ENCODE measurements around the gene SLC25A19.
"Not testable (repeated sequence)": the region's sequence is repeated elsewhere in the genome, so short reads cannot be mapped to it uniquely, and the experiment has no call there.

Gene SLC25A19

DNA sequence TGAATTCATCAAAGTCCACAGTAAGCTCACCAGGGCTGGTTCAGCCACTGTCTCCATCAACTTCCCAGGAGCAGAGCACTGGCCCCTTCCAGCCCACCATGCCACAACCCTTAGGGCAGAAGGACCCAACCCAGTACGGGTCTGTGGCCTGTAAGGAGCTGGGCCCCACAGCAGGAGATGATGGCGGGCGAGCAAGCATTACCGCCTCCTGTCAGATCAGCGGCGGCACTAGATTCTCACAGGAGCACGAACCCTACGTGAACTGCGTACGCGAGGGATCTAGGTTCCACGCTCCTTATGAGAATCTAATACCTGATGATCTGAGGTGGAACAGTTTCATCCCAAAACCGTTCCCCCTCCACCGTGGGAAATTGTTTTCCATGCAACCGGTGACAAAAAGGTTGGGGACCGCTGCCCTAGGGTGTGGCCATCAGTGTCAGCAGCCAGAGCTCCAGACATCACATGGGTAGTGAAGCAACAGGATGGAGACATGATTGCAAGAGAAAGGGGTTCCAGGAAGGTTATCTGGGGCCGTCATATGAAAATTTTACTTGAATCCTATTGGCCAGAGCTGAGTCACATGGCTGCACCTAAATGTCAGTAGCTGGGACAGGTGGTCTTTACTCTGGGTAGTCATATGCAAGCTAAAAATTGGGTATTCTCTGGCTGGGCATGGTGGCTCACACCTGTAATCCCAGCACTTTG, 12.4 kb upstream of the SLC25A19 start:
- DNase-seq (ENCODE audit: low spot score), result no peak

DNA sequence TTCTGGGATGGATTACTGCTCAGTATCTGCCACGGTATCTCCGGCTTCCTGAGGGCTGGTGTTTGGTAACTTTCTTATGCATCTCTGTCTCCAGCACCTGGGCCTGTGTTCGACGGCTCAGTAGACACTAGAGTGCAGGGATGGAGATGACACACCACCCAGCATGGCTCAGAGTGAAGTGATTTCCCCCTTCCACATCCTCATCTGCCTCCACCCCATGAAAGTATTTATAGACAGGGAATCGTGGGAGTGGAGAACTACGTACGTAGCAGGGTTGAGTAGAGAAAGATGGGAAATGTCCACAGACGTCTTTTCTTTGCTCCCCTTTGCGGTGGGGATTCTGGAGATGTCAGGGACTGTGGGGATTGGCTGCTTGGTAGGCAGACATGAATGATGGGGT, 11.8 kb upstream of the SLC25A19 start:
- DNase-seq (ENCODE audit: low spot score), result no peak

DNA sequence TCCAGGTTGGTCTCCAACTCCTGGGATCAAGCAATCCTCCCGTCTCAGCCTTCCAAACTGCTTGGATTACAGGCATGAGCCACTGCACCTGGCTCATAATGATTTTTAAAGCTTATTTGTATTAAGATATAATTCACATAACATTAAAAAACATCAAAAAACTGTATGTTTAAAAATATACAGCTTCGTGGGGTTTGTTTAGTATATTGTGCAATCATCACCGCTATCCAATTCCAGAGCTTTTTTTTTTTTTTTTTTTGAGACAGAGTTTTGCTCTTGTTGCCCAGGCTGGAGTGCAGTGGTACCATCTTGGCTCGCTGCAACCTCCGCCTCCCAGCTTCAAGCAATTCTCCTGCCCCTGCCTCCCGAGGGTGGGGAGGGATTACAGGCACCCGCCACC, 11.0 kb upstream of the SLC25A19 start:
- DNase-seq (ENCODE audit: low spot score), result no peak

DNA sequence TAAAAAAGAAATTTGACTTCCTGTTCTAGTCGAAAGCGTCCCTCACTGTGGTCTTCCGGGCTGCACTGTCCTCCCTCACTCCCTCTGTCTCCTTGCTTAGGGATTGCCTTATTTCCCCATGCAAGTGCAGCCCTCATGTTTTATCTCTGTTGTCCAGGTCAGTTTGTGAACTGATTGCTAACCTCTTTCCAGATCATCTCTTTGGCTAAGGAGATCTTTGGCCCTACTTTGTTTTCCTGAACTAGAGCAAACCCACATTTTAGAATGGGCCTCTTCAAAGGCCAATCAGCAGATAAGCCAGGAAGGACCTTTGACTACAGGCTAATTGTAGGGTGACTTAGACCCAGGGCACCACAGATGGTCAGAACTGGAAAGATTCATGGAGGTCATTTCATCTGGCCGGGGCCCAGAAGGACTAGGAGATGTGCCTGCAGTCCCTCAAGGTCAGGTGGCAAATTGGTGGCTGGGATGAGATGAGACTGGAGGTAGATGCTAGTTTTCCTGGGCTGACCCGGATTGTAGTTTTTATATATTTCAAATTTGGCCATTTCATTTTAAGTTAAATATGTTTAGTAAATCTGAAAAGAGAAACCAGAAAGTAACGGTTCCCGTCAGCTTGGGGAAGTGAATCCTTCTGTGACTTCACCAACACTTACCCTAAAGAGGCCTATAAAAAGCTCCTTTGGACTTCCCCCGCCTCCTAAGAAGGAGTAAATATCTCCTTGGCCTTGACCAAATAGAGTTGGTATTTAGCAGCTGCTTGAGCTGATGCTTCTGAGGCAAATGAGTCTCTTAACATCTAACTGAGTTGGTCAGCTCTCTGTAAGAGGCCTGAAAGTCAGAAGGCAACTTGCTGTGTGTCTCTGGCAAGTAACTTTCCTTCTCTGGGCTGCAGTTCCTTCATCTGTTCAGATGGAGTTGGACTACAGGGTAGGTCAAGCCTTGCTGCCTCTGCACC, 6.2 kb upstream of the SLC25A19 start:
- no peak for DNase-seq (ENCODE audit: low spot score)

DNA sequence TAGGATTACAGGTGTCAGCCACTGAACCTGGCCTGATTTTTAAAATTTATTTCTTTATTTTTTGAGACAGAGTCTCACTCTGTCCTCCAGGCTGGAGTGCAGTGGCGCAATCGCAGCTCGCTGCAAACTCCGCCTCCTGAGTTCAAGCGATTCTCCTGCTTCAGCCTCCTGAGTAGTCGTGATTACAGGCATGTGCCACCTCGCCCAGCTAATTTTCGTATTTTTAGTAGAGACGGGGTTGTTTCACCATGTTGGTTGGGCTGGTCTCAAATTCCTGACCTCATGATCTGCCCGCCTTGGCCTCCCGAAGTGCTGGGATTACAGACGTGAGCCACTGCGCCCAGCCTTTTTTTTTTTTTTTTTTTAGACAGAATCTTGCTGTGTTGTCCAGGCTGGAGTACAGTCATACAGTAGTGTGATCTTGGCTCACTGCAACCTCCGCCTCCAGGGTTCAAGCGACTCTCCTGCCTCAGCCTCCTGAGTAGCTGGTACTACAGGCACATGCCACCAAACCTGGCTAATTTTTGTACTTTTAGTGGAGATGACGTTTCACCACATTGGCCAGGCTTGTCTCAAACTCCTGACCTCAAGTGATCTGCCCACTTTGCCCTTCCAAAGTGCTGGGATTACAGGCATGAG, 3.7 kb upstream of the SLC25A19 start:
- DNase-seq (ENCODE audit: low spot score), result not testable (repeated sequence)

DNA sequence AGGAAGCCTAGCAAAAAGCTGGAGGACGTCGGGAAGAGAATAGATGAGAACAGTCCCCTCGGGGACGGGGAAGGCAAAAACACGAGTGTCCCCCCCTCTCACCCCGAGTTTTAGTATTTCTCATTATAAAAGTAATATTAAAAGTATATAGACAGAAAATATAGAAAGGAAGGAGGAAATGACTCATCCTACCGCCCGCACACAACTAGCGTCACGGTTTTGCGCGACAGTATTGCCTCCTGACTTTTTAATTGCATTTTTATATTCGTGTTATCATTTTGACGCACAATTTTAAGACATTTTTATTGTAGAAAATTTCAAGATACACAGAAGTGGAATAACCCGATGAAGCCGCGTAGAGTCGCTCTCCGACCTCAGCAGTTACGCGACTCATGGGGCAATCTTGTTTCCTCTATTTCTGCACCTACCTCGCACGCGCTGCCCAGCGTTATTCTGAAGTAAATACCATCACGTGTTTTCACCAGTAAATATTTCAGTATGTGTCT, 652 bp upstream of the SLC25A19 start:
- no peak for DNase-seq (ENCODE audit: low spot score)

DNA sequence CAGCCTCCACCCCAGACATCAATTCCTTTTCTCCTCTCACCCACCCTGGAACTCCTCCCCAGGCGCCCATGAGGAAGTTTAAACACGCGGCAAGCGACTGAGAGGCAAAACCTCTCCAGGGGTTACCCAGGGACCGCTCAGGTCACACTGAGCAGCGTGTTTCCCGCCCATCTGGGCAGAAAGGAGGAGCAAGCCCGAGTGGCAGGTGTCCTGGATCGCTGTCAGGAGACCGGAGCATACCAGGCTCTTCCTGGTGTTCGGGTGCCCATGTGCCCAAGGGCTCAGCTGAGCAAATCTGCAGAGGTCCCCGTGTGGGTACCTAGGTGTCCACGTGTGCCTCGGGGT, 491 bp downstream of the SLC25A19 start:
- DNase-seq (ENCODE audit: low spot score), result peak; percentile 70

DNA sequence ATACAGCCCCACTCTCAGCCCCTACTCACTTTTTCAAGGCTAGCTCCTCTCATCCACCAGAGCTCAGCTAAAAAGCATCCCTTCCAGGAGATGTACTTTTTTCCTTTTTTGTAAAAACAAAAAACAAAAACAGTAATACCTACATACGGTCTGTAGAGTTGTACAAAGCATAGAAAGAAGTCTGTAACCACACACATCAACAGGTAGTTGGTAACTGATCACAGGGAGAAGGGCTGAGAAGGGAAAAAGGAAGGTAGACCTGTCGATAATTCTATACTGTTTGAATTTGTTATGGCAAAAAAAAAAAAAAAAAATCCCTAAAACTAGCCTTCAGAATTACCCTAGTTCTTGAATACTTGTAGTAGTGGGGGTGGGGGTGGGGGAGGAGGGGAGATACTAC, 874 bp downstream of the SLC25A19 start:
- no peak for DNase-seq (ENCODE audit: low spot score)

DNA sequence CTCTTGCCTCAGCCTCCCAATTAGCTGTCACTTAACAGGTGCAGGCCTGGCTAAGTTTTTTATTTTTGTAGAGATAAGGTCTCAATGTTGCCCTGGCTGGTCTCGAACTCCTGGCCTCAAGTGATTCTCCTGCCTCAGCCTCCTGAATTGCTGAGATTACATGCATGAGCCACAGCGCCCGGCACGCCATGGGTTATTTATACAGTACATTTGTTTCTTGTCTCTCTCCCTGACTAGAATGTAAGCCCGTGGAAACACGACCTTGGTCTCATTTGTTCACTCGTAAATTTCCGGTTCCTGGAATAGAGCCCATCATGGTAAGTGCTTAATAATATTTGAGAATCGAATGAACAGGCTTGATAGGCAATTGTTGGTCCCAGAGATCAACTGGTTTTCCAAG, 2.0 kb downstream of the SLC25A19 start:
- DNase-seq (ENCODE audit: low spot score), result no peak

DNA sequence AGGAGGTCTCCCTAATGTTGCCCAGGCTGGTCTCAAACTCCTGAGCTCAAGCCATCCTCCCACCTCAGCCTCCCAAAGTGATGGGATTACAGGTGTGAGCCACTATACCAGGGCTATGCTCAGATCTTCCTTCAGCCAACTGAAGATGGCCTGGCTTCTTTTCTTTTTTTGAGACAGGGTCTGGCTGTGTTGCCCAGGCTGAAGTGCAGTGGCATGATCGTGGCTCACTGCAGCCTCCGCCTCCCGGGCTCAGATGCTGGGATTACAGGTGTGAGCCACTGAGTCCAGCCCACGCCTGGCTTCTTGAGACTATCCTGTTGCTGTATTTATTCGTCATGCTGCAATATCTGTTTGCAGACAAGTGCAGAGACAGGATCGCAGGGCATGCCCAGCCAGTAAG, 4.1 kb downstream of the SLC25A19 start:
- no peak for DNase-seq (ENCODE audit: low spot score)

DNA sequence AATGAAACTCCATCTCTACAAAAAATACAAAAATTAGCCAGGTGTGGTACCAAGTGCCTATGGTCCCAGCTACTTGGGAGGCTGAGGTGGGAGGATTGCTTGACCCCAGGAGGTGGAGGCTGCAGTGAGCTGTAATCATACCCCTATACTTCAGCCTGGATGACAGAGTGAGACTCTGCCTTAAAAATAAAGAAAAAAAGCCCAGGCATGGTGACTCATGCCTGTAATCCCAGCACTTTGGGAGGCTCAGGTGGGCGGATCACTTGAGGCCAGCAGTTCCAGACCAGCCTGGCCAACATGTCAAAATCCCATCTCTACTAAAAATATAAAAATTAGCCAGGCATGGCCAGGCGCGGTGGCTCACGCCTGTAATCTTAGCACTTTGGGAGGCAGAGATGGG, 9.0 kb downstream of the SLC25A19 start:
- not testable (repeated sequence) for DNase-seq (ENCODE audit: low spot score)

DNA sequence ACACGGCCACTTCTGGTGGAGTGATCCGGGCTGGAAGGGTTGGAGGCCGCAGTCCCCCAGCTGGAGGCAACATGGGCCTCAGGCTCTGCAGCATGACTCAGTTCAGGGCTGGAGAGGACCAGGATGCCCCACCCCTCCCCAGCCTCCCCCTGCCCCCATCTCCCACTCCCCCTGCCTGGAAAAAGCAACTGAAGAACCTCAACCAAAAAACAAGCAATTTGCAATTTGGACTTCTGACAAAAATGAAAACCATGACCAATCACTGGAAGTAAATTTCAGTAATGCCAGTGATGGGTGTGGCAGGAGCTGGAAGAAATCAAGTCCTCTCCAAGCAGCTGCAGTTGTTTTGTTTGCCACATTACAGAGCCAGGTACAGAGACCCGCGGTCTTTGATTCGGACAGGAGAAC, 11.6 kb downstream of the SLC25A19 start:
- no peak for DNase-seq (ENCODE audit: low spot score)

DNA sequence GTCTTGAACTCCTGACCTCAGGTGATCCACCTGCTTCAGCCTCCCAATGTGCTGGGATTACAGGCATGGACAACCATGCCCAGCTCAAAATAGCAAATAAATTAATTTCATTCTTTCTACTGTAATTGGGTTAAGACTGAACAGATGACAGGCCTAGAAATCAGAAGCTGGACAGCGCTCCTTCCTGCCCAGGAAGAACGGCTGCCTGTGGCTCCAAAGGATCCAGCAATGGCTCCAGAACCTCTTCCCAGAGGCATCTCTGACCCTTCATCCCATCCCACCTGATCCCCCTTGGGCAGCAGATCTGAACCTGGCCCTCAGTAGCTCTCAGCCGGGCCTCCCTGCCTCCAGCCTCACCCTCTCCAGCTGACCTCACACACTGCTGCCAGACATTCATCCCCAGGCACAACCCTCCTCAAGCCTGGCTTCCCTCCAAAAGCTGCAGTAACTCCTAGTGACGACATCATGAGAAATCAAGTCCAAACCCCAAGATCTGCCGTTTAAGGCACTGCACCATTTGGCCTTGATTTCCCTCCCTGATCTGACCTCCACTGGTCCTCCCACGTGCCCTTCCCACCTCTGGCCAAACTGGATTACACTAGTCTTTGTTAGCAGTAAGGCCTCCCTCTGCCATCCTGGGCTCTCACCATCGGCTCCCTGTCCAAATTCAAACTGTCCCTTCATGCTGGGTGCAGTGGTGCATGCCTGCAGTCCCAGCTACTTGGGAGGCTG, 15.1 kb downstream of the SLC25A19 start:
- no peak for DNase-seq (ENCODE audit: low spot score)

DNA sequence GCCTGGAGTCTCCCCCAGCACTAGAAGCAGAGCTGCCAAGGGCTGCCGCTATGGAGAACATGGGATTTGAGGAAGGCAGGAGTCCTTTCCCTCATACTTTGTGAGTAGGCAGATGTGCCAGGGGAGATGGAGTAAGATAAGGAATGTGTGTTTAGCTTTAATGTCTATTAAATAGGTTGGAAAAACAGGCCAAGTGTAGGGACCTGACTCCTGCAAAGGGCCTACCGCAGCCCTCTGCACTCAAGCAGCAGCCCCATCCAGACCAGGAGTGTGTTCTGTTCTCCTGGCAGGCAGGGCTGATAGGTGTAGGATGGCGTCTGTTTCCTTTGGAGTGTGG, 16.4 kb downstream of the SLC25A19 start:
- no peak for DNase-seq (ENCODE audit: low spot score)

DNA sequence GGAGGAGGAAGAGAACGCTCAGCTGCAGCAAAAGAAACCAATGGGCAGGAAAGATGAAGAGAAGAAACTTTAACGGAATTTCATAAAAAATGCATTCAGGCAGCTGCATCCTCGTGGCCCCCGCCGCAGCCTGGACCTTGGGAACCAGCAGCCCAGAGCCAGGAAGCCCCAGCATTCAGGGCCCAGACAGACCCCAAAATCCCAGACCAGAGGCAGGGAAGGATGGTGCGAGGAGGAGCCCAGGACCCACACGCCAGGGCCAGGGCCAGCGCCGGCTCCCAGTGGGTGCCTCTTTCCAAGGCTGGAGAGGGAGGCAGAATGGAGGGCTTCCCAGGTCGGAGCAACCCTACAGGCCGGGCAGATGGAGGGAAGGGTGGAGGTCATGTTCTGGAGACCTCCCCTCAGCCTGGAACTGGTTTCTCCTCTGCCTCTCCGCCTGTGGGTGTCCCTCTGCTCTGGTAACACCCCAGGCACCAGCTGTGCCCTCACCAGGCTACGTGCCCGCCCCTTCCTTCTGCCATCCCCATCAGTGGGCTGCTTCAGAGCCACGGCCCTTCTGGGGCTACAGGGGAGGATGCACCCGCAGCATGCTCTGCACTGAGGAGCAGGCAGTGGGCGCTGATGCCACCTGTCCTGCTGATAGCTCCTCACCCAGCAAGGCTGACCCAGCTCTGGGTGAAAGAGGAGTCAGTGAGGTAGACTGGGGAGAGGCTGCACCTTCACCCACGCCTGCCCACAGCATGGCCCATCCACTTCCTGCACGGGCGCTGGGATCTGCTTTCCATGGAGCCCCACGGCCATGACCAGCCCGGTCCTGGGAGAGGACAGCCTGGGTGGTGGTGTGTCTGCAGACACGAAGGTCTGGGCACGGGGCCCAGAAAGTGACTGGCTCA, 17.0 kb downstream of the SLC25A19 start:
- DNase-seq (ENCODE audit: low spot score), result no peak

DNA sequence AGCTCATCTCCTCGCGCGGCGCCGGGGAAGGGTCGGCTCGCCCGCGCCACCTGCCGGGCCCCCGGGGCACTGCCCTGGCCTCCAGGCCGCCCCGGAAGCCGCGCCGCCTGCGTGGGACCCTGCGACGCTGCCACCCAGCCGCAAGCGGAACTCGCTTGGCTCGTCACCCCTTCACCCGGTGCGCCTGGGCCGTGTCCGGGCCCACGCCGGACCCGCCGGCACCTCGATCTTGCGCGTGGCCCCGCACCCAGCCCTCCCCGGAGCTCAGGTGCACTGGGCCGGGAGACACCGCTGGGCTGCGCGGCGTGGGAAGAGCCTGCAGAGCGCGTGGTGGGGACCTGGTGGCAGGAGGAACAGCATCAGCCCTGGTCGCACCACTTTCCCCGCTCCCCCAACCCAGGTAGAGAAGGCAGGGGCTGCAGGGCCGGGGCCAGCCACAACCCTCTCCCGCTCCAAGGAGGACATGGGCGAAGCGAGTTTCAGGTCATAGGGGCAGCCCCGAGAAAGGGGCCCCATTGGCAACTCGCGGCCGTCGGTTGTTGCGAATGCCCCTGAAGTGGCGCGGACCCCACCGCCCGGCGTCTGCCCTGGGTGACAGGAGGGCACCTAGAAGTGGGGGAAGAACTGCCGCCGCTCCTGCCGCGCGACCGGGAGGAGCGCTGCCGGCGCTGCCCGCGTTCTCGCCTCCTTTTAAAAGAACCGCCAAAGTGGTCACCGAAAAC, 17.8 kb downstream of the SLC25A19 start:
- peak; percentile 72 for DNase-seq (ENCODE audit: low spot score)

DNA sequence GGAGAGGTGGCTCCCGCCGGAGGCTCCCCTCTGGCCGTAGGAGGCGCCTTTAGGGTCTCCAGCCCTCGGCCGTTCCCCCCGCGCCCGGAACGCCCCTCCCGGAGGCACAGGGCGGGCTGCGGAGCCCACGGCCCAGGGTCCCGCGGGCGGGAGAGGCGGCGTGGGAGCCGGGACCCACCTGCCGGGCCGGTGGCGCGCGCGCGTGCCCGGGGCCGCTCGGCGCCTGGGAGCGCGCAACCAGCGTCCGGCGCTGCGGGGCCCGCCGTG, 18.3 kb downstream of the SLC25A19 start, which contains the start of gene MIF4GD:
MIF4GD (minus strand) TSS at position 266 of the 267 bp plus-strand sequence. CDS start 1,036 bp downstream, outside the sequence.
- no peak for DNase-seq (ENCODE audit: low spot score)

DNA sequence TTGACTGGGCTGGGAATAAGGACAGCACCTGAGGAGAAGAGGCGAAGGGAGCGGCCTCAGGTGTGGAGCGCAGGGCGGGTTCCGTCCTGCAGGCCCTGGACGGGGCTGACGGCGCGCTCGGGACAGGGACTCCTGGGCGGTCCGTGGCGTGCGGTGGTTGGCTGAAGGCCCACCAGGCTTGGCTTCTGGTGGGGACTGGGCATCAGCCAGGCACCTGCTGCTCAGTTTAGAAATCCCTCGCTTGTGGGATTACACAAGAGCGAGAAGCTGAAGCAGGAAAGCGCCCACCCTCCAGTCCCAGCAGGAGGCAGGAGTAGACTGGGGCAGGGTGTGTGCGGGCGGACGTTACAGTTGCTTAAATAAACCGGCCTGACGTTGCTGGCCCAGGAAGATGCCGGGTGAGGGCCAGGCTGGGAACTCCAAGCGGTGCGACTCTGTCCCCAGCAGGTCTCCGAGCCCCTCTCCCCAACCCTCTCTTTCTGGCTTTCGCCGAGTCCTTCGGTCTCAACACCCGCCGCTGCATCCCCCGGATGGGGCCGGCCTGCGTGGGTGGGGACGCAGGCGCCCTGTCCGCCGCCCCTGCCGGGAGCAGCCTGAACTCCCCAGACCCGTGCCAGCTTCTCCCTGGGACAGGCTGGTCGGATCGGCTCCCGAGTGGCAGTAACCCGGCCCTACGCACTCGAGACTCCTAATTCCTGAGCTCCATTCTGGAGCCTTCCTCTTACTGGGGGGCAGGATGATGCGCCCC, 18.8 kb downstream of the SLC25A19 start:
- peak; percentile 82 for DNase-seq (ENCODE audit: low spot score)

DNA sequence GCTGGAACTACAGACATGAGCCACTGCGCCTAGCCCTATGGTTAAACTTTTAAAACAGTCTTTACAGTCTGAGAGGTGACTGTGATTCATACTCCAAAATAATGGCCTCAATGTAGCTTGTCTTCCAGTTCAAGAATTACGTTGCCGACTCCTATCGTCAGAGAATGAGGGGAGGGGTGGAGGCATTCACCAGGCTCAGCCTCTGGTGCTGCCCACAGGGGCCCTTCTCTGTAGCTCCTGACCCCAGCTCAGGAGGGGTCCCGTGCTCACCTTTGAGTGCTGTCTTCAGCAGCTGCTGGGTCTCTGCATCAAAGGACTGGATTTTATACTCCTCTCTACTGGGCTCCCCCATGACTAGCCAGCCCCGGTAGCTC, 19.4 kb downstream of the SLC25A19 start:
- no peak for DNase-seq (ENCODE audit: low spot score)

Data from SK-N-DZ (cell line).